CD4-positive, CD25-positive, alpha-beta regulatory T cell (primary cell): ENCODE data around the gene ZMAT5. TPM values are rescaled to one million over a fixed set of nuclear protein-coding genes. Genes with fewer than 3 reads are reported as not detected.
"Not testable (repeated sequence)": the region's sequence is repeated elsewhere in the genome, so short reads cannot be mapped to it uniquely, and the experiment has no call there.

Experiments used
- ATAC-seq, 2 donors: fragments of 150-1000 bp; cut with Tn5 transposase; one replicate each; pipeline ENCODE4 v1.10.0; 2021; ENCODE audit warnings: low read depth in 2 of 2, moderate number of reproducible peaks in 2 of 2, moderate library complexity in 1 of 2
- DNase-seq, 3 donors: peaks; one replicate each; pipeline versions ENCODE4 v3.0.0 to v3.0.0-alpha.2; 2012 to 2022; ENCODE audit warnings: mixed read lengths in 1 of 3
- H3K27ac ChIP-seq: one replicate; pipeline ENCODE4 v1.7.0; 2013; ENCODE audit warnings: mild to moderate bottlenecking, low read length; ENCODE audit not compliant: insufficient read depth, poor library complexity, severe bottlenecking
- H3K27me3 ChIP-seq: one replicate; pipeline ENCODE4 v1.7.0; 2013; ENCODE audit warnings: low read length; ENCODE audit not compliant: control insufficient read depth, insufficient read depth
- H3K36me3 ChIP-seq: one replicate; pipeline ENCODE4 v1.7.0; 2013; ENCODE audit warnings: mild to moderate bottlenecking, low read length, moderate library complexity; ENCODE audit not compliant: control insufficient read depth, insufficient read depth
- H3K4me1 ChIP-seq: 2 replicates; pipeline ENCODE4 v1.7.0; 2013; ENCODE audit warnings: mild to moderate bottlenecking, low read length; ENCODE audit not compliant: insufficient read depth, control insufficient read depth, poor library complexity, severe bottlenecking
- H3K4me3 ChIP-seq: one replicate; pipeline ENCODE4 v1.7.0; 2013; ENCODE audit warnings: low read depth, mild to moderate bottlenecking, low read length, moderate library complexity
- H3K9me3 ChIP-seq, 2 experiments: 1 replicate in 1 of 2; 2 replicates in 1 of 2; pipeline ENCODE4 v1.7.0; 2013; ENCODE audit warnings: low read length in 2 of 2, mild to moderate bottlenecking in 1 of 2, moderate library complexity in 1 of 2; ENCODE audit not compliant: control insufficient read depth in 2 of 2
- H3K27ac Mint-ChIP-seq, 3 donors: one replicate each; pipeline ENCODE4 v1.8.0; 2020 to 2022; ENCODE audit warnings: mild to moderate bottlenecking in 3 of 3, mixed read lengths in 3 of 3, moderate library complexity in 2 of 3
- H3K27me3 Mint-ChIP-seq: one replicate; pipeline ENCODE4 v1.8.0; 2022; ENCODE audit warnings: mild to moderate bottlenecking, mixed read lengths
- H3K36me3 Mint-ChIP-seq: one replicate; pipeline ENCODE4 v1.8.0; 2020; ENCODE audit warnings: mixed read lengths
- H3K4me1 Mint-ChIP-seq, 4 donors: one replicate each; pipeline ENCODE4 v1.8.0; 2020 to 2022; ENCODE audit warnings: mixed read lengths in 4 of 4, mild to moderate bottlenecking in 1 of 4
- H3K4me3 Mint-ChIP-seq, 4 donors: one replicate each; pipeline ENCODE4 v1.8.0; 2020 to 2022; ENCODE audit warnings: mild to moderate bottlenecking in 4 of 4, mixed read lengths in 4 of 4, moderate library complexity in 3 of 4
- H3K9me3 Mint-ChIP-seq, 7 donors: one replicate each; pipeline ENCODE4 v1.8.0; 2020 to 2022; ENCODE audit warnings: mixed read lengths in 7 of 7, mild to moderate bottlenecking in 3 of 7, moderate library complexity in 2 of 7
- polyA plus RNA-seq, 4 donors: library from polyadenylated mRNA; unstranded; fragments of 300-500 nt; fragmentation: Illumina TruSeq; gene quantifications; one replicate each; pipeline ENCODE4 v1.2.3, GENCODE V29; 2021
- total RNA-seq: library from RNA; stranded (reverse); gene quantifications from one replicate; pipeline ENCODE4 v1.2.3, GENCODE V29; 2022

ZMAT5 gene
- total and polyA plus RNA-seq, 5 donors from 2014 or later: 18.6 to 69.9 (median 62.1) TPM

GRCh38 chr22:29757096-29757495 is 9.7 kb downstream of the ZMAT5 start:
- no peak overlapping the region for H3K4me3 Mint-ChIP-seq
- Histone ChIP-seq H3K4me1 (no peaks in the 10 kb centered on the region), H3K27me3 (no peaks in the 10 kb centered on the region), H3K4me3 (no peak overlapping the region), H3K27ac (no peak overlapping the region), H3K9me3 (no peaks in the 10 kb centered on the region), H3K36me3 (no peaks in the 10 kb centered on the region)
- DNase-seq: no peak
- no peak for ATAC-seq
- no peaks in the 10 kb centered on the region for H3K9me3 Mint-ChIP-seq
- no peaks in the 10 kb centered on the region for H3K27me3 Mint-ChIP-seq
- no peak overlapping the region for H3K27ac Mint-ChIP-seq
- peaks cover 3% of the 10 kb centered on the region for H3K36me3 Mint-ChIP-seq
- H3K4me1 Mint-ChIP-seq: peaks cover 0 to 9% (median 3%) of the 10 kb centered on the region in 4 donors

- Histone ChIP-seq H3K36me3 (no peaks in the 10 kb centered on the region), H3K27me3 (no peaks in the 10 kb centered on the region), H3K4me1 (peaks cover 3% of the 10 kb centered on the region), H3K27ac (no peak overlapping the region), H3K4me3 (no peak overlapping the region), H3K9me3 (no peaks in the 10 kb centered on the region)
- Mint-ChIP-seq H3K9me3 (no peaks in the 10 kb centered on the region), H3K27ac (no peak overlapping the region), H3K36me3 (peaks cover 3% of the 10 kb centered on the region), H3K4me1 (peaks cover under 1 to 16% (median 3%) of the 10 kb centered on the region in 4 donors), H3K4me3 (no peak overlapping the region), H3K27me3 (no peaks in the 10 kb centered on the region)
- ATAC-seq (no peak), DNase-seq (no peak)
Observed at GRCh38 chr22:29756341-29756740, 10.5 kb downstream of the ZMAT5 start.

- H3K27ac ChIP-seq: no peak overlapping the region
- H3K4me1 ChIP-seq: peaks cover 7% of the 10 kb centered on the region
- H3K9me3 Mint-ChIP-seq: no peaks in the 10 kb centered on the region
- ATAC-seq (no peak), DNase-seq (no peak)
- H3K9me3 ChIP-seq: no peaks in the 10 kb centered on the region
- H3K27me3 Mint-ChIP-seq: no peaks in the 10 kb centered on the region
- H3K27ac Mint-ChIP-seq: no peak overlapping the region
- no peak overlapping the region for H3K4me3 Mint-ChIP-seq
- H3K4me3 ChIP-seq: no peak overlapping the region
- H3K4me1 Mint-ChIP-seq: peaks cover 2 to 21% (median 4%) of the 10 kb centered on the region in 4 donors
- no peaks in the 10 kb centered on the region for H3K27me3 ChIP-seq
- H3K36me3 ChIP-seq: no peaks in the 10 kb centered on the region
- peaks cover 5% of the 10 kb centered on the region for H3K36me3 Mint-ChIP-seq
Observed at GRCh38 chr22:29755889-29756288, 10.9 kb downstream of the ZMAT5 start.

GRCh38 chr22:29754658-29755395 is 12.0 kb downstream of the ZMAT5 start:
- not testable (repeated sequence) for H3K36me3 ChIP-seq, H3K9me3 ChIP-seq, H3K27me3 ChIP-seq, H3K9me3 Mint-ChIP-seq, ATAC-seq, H3K4me3 ChIP-seq, H3K27ac Mint-ChIP-seq, H3K27me3 Mint-ChIP-seq, H3K4me3 Mint-ChIP-seq, DNase-seq, H3K27ac ChIP-seq
- H3K4me1 Mint-ChIP-seq: peaks cover 2 to 26% (median 10%) of the 10 kb centered on the region in 4 donors
- peaks cover 11% of the 10 kb centered on the region for H3K4me1 ChIP-seq
- H3K36me3 Mint-ChIP-seq: peaks cover 15% of the 10 kb centered on the region

GRCh38 chr22:29753808-29754657 is 12.8 kb downstream of the ZMAT5 start:
- Histone ChIP-seq H3K27me3 (no peaks in the 10 kb centered on the region), H3K4me3 (no peak overlapping the region), H3K4me1 (peaks cover 11% of the 10 kb centered on the region), H3K27ac (no peak overlapping the region), H3K36me3 (no peaks in the 10 kb centered on the region), H3K9me3 (no peaks in the 10 kb centered on the region)
- Mint-ChIP-seq H3K27ac (no peak overlapping the region), H3K4me3 (no peak overlapping the region), H3K9me3 (no peaks in the 10 kb centered on the region), H3K4me1 (peaks cover 0 to 23% (median 13%) of the 10 kb centered on the region in 4 donors), H3K36me3 (peaks cover 18% of the 10 kb centered on the region), H3K27me3 (no peaks in the 10 kb centered on the region)
- no peak for DNase-seq
- no peak for ATAC-seq

GRCh38 chr22:29751669-29752068 is 15.1 kb downstream of the ZMAT5 start:
- DNase-seq: no peak
- Mint-ChIP-seq H3K4me3 (no peak overlapping the region), H3K27me3 (no peaks in the 10 kb centered on the region), H3K36me3 (peaks cover 29% of the 10 kb centered on the region), H3K27ac (peak overlapping the region; percentile 89 to 97 (median 89)), H3K4me1 (peaks cover 0 to 23% (median 12%) of the 10 kb centered on the region in 4 donors), H3K9me3 (no peaks in the 10 kb centered on the region)
- H3K36me3 ChIP-seq: peaks cover 7% of the 10 kb centered on the region
- peak overlapping the region; percentile 61 for H3K27ac ChIP-seq
- peaks cover 11% of the 10 kb centered on the region for H3K4me1 ChIP-seq
- H3K27me3 ChIP-seq: no peaks in the 10 kb centered on the region
- no peak for ATAC-seq
- H3K9me3 ChIP-seq: no peaks in the 10 kb centered on the region
- no peak overlapping the region for H3K4me3 ChIP-seq

GRCh38 chr22:29750559-29751538 is 16.0 kb downstream of the ZMAT5 start:
- no peaks in the 10 kb centered on the region for H3K27me3 Mint-ChIP-seq
- Histone ChIP-seq H3K36me3 (peaks cover 7% of the 10 kb centered on the region), H3K27ac (peak overlapping the region; percentile 61), H3K27me3 (no peaks in the 10 kb centered on the region), H3K9me3 (no peaks in the 10 kb centered on the region), H3K4me1 (peaks cover 11% of the 10 kb centered on the region), H3K4me3 (no peak overlapping the region)
- H3K9me3 Mint-ChIP-seq: no peaks in the 10 kb centered on the region
- ATAC-seq (peak; percentile 65 to 76), DNase-seq (peak in 2 of 3 donors; percentile 35 to 72)
- H3K36me3 Mint-ChIP-seq: peaks cover 31% of the 10 kb centered on the region
- H3K27ac Mint-ChIP-seq: peak overlapping the region; percentile 89 to 97 (median 89)
- no peak overlapping the region for H3K4me3 Mint-ChIP-seq
- peaks cover 0 to 23% (median 12%) of the 10 kb centered on the region in 4 donors for H3K4me1 Mint-ChIP-seq
